Stimulated activated CD8-positive, alpha-beta memory T cell treated with anti-CD3 and anti-CD28 coated beads, Interleukin-4, amount 100 ng/mL, for 1 hour (primary cell): ENCODE measurements around the gene LONP1.
A peak's percentile ranks its signal among the peaks of the same experiment; 100 is the strongest.
"Not testable (repeated sequence)": the region's sequence is repeated elsewhere in the genome, so short reads cannot be mapped to it uniquely, and the experiment has no call there.

Experiments
- DNase-seq, 2 donors: peaks; one replicate each; pipeline ENCODE4 v3.0.0-alpha.2; 2020; ENCODE audit warnings: low read depth in 2 of 2, low spot score in 1 of 2

LONP1 gene, protein sequence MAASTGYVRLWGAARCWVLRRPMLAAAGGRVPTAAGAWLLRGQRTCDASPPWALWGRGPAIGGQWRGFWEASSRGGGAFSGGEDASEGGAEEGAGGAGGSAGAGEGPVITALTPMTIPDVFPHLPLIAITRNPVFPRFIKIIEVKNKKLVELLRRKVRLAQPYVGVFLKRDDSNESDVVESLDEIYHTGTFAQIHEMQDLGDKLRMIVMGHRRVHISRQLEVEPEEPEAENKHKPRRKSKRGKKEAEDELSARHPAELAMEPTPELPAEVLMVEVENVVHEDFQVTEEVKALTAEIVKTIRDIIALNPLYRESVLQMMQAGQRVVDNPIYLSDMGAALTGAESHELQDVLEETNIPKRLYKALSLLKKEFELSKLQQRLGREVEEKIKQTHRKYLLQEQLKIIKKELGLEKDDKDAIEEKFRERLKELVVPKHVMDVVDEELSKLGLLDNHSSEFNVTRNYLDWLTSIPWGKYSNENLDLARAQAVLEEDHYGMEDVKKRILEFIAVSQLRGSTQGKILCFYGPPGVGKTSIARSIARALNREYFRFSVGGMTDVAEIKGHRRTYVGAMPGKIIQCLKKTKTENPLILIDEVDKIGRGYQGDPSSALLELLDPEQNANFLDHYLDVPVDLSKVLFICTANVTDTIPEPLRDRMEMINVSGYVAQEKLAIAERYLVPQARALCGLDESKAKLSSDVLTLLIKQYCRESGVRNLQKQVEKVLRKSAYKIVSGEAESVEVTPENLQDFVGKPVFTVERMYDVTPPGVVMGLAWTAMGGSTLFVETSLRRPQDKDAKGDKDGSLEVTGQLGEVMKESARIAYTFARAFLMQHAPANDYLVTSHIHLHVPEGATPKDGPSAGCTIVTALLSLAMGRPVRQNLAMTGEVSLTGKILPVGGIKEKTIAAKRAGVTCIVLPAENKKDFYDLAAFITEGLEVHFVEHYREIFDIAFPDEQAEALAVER

GRCh38 chr19:5719961-5720790 is at the start of gene LONP1, which contains the start of gene CATSPERD:
Gene LONP1 (minus strand): TSS chr19:5720146. CDS start chr19:5720132, 14 bp downstream.
Gene CATSPERD (plus strand): TSS chr19:5720637. CDS start chr19:5720738, 101 bp downstream.
- DNase-seq, result peak; percentile 95 to 96

DNA sequence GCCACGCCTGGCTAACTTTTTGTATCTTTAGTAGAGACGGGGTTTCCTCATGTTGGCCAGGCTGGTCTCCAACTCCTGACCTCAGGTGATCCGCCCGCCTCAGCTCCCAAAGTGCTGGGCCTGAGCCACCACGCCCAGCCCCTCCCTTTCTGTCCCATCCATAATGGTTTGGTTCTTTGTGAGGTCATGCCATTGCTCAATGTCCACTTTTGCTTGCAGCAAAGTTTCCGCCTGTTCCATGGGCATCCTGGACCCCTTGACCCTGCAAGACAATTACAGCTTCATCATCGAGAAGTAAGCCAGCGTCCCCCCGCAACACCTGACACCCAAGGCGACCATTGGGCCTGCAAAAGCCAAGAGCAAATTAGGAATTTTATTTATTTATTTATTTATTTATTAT is 48.0 kb upstream of the LONP1 start:
- DNase-seq, result no peak

DNA sequence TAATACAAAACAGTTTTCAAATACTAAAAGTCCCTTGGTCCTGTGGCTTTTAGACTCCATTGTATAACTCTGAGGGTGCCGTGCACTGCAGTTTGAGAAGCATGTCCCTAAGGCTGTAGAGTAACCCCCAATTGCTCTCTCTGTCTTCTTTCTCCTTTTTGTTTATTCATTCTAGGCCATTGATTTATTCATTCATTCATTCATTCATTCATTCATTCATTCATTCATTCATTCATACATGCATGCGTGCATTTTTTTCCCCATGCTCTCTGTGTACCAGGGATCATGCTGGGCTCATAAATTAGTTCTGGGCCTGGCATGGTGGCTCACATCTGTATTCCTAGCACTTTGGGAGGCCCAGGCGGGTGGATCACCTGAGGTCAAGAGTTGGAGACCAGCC is 45.3 kb upstream of the LONP1 start:
- DNase-seq, result no peak

GRCh38 chr19:5762608-5763217 is 42.8 kb upstream of the LONP1 start:
- DNase-seq, result no peak

- DNase-seq, result no peak
Observed at GRCh38 chr19:5753743-5754142, 33.8 kb upstream of the LONP1 start.

DNA sequence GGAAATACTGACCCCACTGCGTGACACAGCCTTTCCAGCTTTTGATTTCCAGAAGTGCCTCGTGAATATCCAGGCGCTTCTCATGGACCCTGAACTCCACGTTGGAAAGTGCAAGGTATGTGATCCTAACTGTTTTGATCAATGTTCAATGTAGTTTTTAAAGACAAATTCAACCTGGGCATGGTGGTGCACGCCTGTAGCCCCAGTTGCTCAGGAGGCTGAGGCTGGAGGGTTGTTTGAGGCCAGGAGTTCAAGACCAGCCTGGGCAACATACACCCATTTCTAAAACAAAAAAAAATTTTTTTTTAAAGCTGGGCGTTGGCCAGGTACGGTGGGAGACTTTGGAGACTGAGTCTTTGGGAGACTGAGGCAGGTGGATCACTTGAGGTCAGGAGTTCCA is 31.8 kb upstream of the LONP1 start:
- no peak for DNase-seq

- no peak for DNase-seq
Observed at GRCh38 chr19:5749505-5749904, 29.6 kb upstream of the LONP1 start.

- not testable (repeated sequence) for DNase-seq
Observed at GRCh38 chr19:5748920-5749319, 29.0 kb upstream of the LONP1 start.

DNA sequence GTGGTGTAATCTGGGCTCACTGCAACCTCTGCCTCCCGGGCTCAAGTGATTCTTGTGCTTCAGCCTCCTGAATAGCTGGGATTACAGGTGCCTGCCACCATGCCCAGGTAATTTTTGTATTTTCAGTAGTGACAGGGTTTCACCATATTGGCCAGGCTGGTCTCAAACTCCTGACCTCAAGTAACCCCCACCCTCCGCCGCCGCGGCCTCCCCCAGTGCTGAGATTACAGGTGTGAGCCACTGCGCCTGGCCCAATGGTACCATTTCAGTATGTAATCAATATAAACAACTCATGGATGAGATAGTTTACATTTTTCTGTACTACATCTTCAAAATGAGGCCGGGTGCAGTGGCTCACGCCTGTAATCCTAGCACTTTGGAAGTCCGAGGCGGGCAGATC is 25.1 kb upstream of the LONP1 start:
- not testable (repeated sequence) for DNase-seq

GRCh38 chr19:5743630-5744029 is 23.7 kb upstream of the LONP1 start:
- no peak for DNase-seq

GRCh38 chr19:5742051-5742450 is 22.1 kb upstream of the LONP1 start:
- DNase-seq, result no peak

DNA sequence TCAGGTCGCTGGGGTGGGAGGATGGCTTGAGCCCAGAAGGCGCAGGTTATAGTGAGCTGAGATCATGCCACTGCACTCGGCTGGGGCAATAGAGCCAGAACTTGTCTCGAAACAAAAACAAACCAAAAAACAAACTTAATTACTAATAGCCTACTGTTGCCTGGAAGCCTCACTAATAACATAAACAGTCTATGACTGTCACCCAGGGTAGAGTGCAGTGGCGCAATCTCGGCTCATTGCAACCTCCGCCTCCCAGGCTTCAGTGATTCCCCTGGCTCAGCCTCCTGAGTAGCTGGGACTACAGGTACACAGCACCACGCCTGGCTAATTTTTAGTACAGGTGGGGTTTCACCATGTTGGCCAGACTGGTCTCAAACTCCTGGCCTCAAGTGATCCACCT is 18.5 kb upstream of the LONP1 start:
- no peak for DNase-seq

DNA sequence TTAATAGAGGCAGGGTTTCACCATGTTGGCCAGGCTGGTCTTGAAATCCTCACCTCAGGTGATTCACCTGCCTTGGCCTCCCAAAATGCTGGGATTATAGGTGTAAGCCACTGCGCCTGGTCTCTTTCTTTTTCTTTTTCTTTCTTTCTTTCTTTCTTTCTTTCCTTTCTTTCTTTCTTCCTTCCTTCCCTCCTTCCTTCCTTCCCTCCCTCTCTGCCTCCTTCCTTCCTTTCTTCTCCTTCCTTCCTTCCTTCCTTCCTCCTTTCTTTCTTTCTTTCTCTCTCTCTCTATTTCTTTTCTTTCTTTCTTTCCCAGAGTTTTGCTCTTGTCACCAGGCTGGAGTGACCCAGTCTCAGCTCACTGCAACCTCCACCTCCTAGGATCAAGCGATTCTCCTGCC is 13.2 kb upstream of the LONP1 start:
- not testable (repeated sequence) for DNase-seq

- DNase-seq, result no peak
Observed at GRCh38 chr19:5727453-5728050, 7.6 kb upstream of the LONP1 start.

DNA sequence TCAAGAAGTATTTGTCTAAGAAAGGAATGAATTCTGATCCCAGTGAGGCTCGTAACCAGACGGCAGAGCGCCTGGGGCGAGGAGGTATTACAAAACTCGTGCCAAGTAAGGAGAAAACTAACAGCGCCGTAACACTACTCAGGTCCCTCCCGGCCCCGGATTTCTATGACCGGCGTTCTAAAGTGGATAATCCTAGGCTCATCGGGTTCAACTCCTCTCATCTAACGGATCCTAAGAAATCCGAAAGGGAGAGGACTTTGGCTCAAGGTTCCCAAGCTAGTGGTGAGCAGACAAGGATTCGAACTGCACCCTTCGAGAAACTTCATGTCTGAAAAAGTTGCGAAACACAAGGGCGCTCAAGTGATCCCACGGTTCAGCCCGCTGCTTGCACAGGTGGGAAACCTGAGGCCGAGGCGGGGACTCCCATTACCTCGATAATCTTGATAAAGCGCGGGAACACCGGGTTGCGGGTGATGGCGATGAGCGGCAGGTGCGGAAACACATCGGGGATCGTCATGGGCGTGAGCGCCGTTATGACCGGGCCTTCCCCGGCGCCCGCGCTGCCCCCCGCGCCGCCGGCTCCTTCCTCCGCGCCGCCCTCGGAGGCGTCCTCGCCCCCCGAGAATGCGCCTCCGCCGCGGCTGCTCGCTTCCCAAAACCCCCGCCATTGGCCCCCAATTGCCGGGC is 529 bp downstream of the LONP1 start:
- no peak for DNase-seq

GRCh38 chr19:5718579-5719273 is 1.2 kb downstream of the LONP1 start:
- DNase-seq, result no peak

- DNase-seq, result no peak
Observed at GRCh38 chr19:5718037-5718578, 1.8 kb downstream of the LONP1 start.

- DNase-seq, result no peak
Observed at GRCh38 chr19:5717215-5717935, 2.6 kb downstream of the LONP1 start.
